Stimulated activated CD4-positive, alpha-beta T cell treated with anti-CD3 and anti-CD28 coated beads, Interleukin-4, amount 100 ng/mL, for 48 hours (primary cell): Measurements from ENCODE around the gene ARV1.
A peak's percentile ranks its signal among the peaks of the same experiment; 100 is the strongest.
"Not testable (repeated sequence)": the region's sequence is repeated elsewhere in the genome, so short reads cannot be mapped to it uniquely, and the experiment has no call there.

Source experiments
- DNase-seq, 2 donors: peaks; one replicate each; pipeline ENCODE4 v3.0.0-alpha.2; 2020; ENCODE audit warnings: low read depth in 2 of 2

The ARV1 gene

GRCh38 chr1:230976825-230977747 is 1.8 kb upstream of the ARV1 start:
- DNase-seq = no peak

DNA sequence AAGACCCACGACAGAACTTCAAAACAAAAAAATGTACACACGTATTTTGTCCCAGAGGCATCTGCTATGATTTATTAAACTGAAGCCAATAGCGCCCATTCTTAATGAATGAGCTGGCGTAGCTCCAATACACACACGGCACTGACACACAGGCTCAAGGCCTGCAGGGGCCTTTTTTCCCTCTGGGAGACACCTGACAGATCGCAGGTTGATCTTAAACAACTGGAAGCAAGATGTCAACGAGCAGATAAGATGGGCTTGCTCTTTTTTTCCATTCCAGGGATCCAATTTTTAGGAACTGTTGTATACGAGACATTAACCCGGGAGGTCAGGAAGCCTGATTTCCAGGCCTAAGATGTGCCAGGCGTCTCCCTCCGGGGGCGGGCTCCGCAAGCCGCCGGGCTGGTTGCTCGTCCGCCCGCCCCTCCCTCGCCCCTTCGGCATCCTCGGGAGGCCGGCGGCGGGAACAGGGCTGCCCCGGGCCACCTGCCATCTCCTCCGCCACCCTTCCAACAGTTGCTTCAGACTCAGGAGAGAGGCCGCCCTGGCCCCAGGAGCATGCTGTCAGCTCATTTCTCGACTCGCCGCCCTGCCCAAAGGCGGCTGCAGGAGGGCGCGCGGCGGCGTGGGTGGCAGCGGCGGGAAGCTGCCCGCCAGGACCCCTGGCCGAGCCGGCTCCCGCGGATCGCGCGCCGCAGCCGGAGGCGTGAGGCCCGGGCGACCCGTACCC is 968 bp upstream of the ARV1 start:
- DNase-seq = peak; percentile 22

- DNase-seq = no peak
Observed at GRCh38 chr1:230979389-230979716, 459 bp downstream of the ARV1 start.

DNA sequence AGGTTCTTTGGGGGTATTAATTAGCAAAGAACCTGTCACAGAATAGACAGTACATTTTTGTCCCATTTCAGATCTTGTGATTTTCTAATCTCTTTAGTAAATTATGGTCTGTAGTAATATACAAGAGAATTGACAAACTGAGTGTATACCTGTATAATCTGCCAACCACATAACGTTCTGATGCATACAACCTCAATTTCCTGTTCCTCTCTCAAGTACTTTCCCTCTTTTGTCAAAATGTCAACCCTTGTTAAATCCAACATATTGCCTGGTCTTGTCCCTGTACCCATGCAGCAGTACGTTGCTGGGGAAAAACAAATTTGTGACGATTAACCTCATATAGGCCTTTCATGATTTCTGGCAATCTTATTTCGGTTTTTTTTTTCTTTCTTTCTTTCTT is 1.1 kb downstream of the ARV1 start:
- no peak for DNase-seq

DNA sequence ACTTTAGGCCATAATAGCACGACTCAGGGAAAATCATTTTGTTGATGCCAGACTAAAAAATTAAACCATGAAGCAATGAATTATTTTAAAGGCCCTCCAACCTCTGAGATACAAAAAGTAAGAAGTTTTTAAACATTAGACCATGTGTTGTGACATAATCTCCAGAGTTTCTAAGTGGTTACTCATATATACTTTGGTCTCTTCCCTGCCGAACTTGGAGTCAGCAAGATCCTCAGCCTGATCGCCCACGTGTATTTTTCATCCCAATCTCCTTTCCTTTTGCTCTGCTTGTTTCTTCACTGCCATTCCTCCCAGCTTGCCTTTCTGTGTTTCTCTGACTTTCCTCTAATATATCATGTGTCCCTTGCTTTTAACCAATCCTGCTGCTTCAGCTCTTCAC is 3.8 kb downstream of the ARV1 start:
- no peak for DNase-seq

DNA sequence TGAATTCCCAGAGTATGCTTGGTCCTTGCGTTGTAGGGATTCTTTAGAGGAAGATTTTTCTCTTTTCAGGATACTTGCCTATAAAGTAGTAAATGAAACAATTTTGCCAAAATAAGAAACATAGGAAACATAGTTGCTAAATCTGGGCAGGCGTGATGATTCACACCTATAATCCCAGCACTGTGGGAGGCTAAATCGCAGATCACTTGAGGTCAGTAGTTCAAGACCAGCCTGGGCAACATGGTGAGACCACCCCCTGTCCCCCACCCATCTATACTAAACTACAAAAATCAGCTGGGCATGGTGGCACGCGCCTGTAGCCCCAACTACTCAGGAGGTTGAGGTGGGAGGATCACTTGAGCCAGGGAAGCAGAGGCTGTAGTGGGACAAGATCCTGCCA is 4.9 kb downstream of the ARV1 start:
- DNase-seq = no peak

GRCh38 chr1:230984622-230985515 is 6.0 kb downstream of the ARV1 start:
- not testable (repeated sequence) for DNase-seq

GRCh38 chr1:230985711-230986110 is 6.8 kb downstream of the ARV1 start:
- no peak for DNase-seq

- no peak for DNase-seq
Observed at GRCh38 chr1:230986976-230987375, 8.1 kb downstream of the ARV1 start.

- no peak for DNase-seq
Observed at GRCh38 chr1:230987448-230987847, 8.6 kb downstream of the ARV1 start.

DNA sequence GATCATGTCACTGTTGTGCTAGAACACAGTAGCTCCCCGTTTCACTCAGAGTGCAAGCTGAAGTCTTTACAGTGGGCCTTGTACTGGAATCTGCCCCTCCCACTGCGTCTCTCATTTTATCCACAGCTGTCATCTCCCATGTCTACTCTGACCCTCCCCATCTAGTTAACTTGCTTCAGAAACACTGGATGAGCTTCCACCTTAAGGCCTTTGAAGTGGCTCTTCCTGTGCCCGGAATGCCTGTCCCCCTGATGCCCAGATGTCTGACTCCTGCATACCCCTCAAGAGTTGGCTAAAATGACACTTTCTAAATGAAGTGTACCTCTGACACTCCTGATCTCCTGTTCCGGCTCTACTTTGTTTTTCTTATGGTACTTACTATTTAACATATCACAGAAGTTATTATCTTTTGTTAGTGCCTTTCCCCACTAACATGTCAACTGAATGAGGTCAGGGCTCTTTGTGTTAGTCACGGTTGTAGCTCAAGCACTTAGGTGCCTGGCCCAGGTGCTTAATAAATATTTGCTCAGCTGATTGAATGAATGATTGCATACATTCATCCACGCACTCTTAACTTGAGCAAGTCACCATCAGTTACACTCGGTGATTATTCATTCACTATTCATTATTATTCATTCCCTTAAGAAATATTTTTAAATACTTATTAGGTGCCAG is 13.3 kb downstream of the ARV1 start:
- DNase-seq = no peak

DNA sequence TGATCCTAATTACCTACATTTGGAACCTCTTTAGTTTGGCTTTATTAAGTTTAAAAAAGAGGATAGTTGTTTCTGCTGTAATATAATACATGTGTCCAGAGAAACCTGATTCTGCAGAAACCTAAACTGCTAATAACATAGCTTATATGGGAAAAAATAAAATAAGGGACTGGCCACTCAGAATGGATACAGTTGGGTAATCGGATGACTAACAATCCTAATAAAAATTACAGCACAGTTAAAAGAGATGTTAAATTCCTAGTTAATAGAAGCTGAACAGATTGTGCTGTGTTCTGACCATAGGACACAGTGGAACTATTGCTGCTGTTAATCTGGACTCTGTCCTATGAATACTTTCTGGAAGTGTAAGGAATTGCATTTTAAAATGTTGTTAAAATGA is 16.0 kb downstream of the ARV1 start:
- no peak for DNase-seq

DNA sequence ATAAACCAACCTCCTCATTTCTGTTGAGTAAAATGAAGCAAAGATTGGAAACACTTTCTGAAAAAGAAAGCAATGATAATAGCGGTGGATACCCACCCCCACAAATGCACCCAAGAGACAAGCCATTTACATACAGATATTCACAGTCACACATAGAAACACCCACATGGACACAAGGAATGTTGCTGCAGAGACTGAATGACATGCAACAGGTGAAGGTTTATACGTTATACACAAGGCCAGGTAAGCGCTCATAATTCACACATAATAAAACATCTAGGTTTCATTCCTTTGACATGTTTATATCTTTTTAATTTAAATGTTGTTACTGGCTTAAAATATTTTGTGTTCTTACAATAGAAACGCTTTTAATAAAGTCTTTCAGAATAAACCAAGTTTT is 21.3 kb downstream of the ARV1 start:
- DNase-seq = no peak

GRCh38 chr1:231000639-231001038 is 21.7 kb downstream of the ARV1 start:
- DNase-seq = no peak

- no peak for DNase-seq
Observed at GRCh38 chr1:231001892-231002291, 23.0 kb downstream of the ARV1 start.

GRCh38 chr1:231007535-231007934 is 28.6 kb downstream of the ARV1 start:
- DNase-seq = not testable (repeated sequence)

GRCh38 chr1:231011360-231011759 is 32.5 kb downstream of the ARV1 start:
- DNase-seq = no peak

- DNase-seq = no peak
Observed at GRCh38 chr1:231011963-231012362, 33.1 kb downstream of the ARV1 start.

- DNase-seq = no peak
Observed at GRCh38 chr1:231013391-231014015, 34.6 kb downstream of the ARV1 start.

DNA sequence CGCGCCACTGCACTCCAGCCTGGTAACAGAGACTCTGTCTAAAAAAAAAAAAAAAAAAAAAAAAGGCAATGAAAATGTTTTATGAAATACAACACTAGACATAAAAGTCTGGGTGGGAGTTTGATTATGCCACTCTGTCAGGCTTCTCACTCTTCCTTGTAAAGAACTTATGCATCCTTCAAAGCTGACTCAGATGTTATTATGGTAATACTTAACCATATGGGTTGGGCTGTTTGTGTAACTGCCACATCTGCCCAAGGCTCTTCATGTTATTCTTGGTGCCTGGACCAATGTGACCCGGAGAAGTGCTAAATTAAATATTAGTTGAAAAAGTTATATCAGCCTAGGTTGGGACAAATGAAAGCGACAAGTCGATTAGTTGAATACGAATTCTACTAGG is 37.3 kb downstream of the ARV1 start:
- DNase-seq = no peak

- no peak for DNase-seq
Observed at GRCh38 chr1:231016966-231017365, 38.1 kb downstream of the ARV1 start.
